Mesenchymal stem cell (in vitro differentiated cells and primary cell): ENCODE results near the gene STK33.
A peak's percentile ranks its signal among the peaks of the same experiment; 100 is the strongest.

Experiments used
- DNase-seq: peaks from one replicate; pipeline ENCODE4 v3.0.0-alpha.2; 2013
- H2AFZ ChIP-seq: one replicate; pipeline ENCODE4 v1.6.1; 2013; ENCODE audit warnings: low read depth, mild to moderate bottlenecking, control low read depth, inconsistent platforms, low read length, moderate library complexity
- H2AK5ac ChIP-seq: 2 replicates; pipeline ENCODE4 v1.6.1; 2013; ENCODE audit warnings: low read length, moderate library complexity, mild to moderate bottlenecking, inconsistent platforms; ENCODE audit not compliant: severe bottlenecking
- H2BK120ac ChIP-seq: one replicate; pipeline ENCODE4 v1.6.1; 2013; ENCODE audit warnings: low read depth, mild to moderate bottlenecking, inconsistent platforms, low read length, moderate library complexity
- H2BK12ac ChIP-seq, 2 experiments: one replicate each; pipeline ENCODE4 v1.6.1; 2013; ENCODE audit warnings: inconsistent platforms in 2 of 2, low read length in 2 of 2, mild to moderate bottlenecking in 2 of 2, moderate library complexity in 2 of 2, control low read depth in 1 of 2
- H2BK15ac ChIP-seq: one replicate; pipeline ENCODE4 v1.6.1; 2013; ENCODE audit warnings: mild to moderate bottlenecking, low read depth, inconsistent platforms; ENCODE audit not compliant: poor library complexity, severe bottlenecking
- H2BK5ac ChIP-seq: 2 replicates; pipeline ENCODE4 v1.6.1; 2013; ENCODE audit warnings: low read depth, mild to moderate bottlenecking, low read length, control low read depth, inconsistent platforms; ENCODE audit not compliant: poor library complexity, severe bottlenecking
- H3K14ac ChIP-seq, 2 experiments: one replicate each; pipeline ENCODE4 v1.6.1; 2013; ENCODE audit warnings: inconsistent platforms in 2 of 2, low read length in 2 of 2, control low read depth in 1 of 2, mild to moderate bottlenecking in 1 of 2, moderate library complexity in 1 of 2
- H3K18ac ChIP-seq, 2 experiments: one replicate each; pipeline ENCODE4 v1.6.1; 2013; ENCODE audit warnings: inconsistent platforms in 2 of 2, low read length in 2 of 2, control low read depth in 1 of 2, low read depth in 1 of 2, mild to moderate bottlenecking in 1 of 2
- H3K23ac ChIP-seq, 2 experiments: one replicate each; pipeline ENCODE4 v1.6.1; 2013; ENCODE audit warnings: inconsistent platforms in 2 of 2, low read length in 2 of 2, mild to moderate bottlenecking in 2 of 2, moderate library complexity in 2 of 2, control low read depth in 1 of 2
- H3K27ac ChIP-seq: 2 replicates; pipeline ENCODE4 v1.5.1; 2013; ENCODE audit warnings: mild to moderate bottlenecking, moderate library complexity, low read length, control low read depth, inconsistent platforms; ENCODE audit not compliant: poor library complexity, severe bottlenecking
- H3K27me3 ChIP-seq, 2 experiments: 2 replicates each; pipeline versions ENCODE4 v1.6.1 to v1.7.0; 2013; ENCODE audit warnings: low read length in 2 of 2, mild to moderate bottlenecking in 2 of 2, moderate library complexity in 2 of 2, control low read depth in 1 of 2, inconsistent platforms in 1 of 2; ENCODE audit not compliant: control insufficient read depth in 1 of 2, insufficient read depth in 1 of 2
- H3K36me3 ChIP-seq, 2 experiments: 2 replicates each; pipeline versions ENCODE4 v1.6.1 to v1.7.0; 2013; ENCODE audit warnings: low read length in 2 of 2, control low read depth in 1 of 2, inconsistent platforms in 1 of 2, low read depth in 1 of 2, mild to moderate bottlenecking in 1 of 2; ENCODE audit not compliant: insufficient read depth in 2 of 2, control insufficient read depth in 1 of 2
- H3K4ac ChIP-seq, 2 experiments: one replicate each; pipeline ENCODE4 v1.6.1; 2013; ENCODE audit warnings: inconsistent platforms in 2 of 2, low read length in 2 of 2, mild to moderate bottlenecking in 2 of 2, moderate library complexity in 2 of 2, control low read depth in 1 of 2, low read depth in 1 of 2
- H3K4me1 ChIP-seq: 2 replicates; pipeline ENCODE4 v1.6.1; 2013; ENCODE audit warnings: low read depth, low read length, control low read depth; ENCODE audit not compliant: control insufficient read depth, insufficient read depth
- H3K4me2 ChIP-seq: 2 replicates; pipeline ENCODE4 v1.6.1; 2013; ENCODE audit warnings: low read length, mild to moderate bottlenecking, inconsistent platforms; ENCODE audit not compliant: poor library complexity, severe bottlenecking
- H3K4me3 ChIP-seq, 2 experiments: 2 replicates each; pipeline versions ENCODE4 v1.5.1 to v1.7.0; 2013; ENCODE audit warnings: low read length in 2 of 2, mild to moderate bottlenecking in 2 of 2, control low read depth in 1 of 2, low read depth in 1 of 2; ENCODE audit not compliant: insufficient read depth in 1 of 2
- H3K79me1 ChIP-seq: replicated peaks from 2 replicates; pipeline ENCODE4 v1.6.1; 2013; ENCODE audit warnings: mild to moderate bottlenecking, control low read depth, low read length, inconsistent platforms; ENCODE audit not compliant: poor library complexity, severe bottlenecking
- H3K9ac ChIP-seq: 2 replicates; pipeline ENCODE4 v1.7.0; 2013; ENCODE audit warnings: mild to moderate bottlenecking, low read length, moderate library complexity
- H3K9me3 ChIP-seq: 2 replicates; pipeline ENCODE4 v1.7.0; 2013; ENCODE audit warnings: mild to moderate bottlenecking, low read length; ENCODE audit not compliant: control insufficient read depth
- H4K8ac ChIP-seq: one replicate; pipeline ENCODE4 v1.6.1; 2013; ENCODE audit warnings: inconsistent platforms, mild to moderate bottlenecking, low read length, moderate library complexity
- H4K91ac ChIP-seq: one replicate; pipeline ENCODE4 v1.6.1; 2013; ENCODE audit warnings: mild to moderate bottlenecking, low read length, inconsistent platforms
- WGBS: methylation state at CpG from one replicate; pipeline ENCODE4 v1.1.7; 2013; ENCODE audit warnings: mixed read lengths; 5-methylcytosine and 5-hydroxymethylcytosine counted together

Gene STK33

GRCh38 chr11:8604078-8604723, 10.2 kb upstream of the STK33 start:
- no peak overlapping the region for H2BK5ac ChIP-seq
- under 1% methylated on average over 8 of the region's 9 CpGs for WGBS
- no peak overlapping the region for H2BK15ac ChIP-seq
- no peak overlapping the region for H3K14ac ChIP-seq
- no peaks in the 10 kb centered on the region for H3K36me3 ChIP-seq
- no peak overlapping the region for H4K8ac ChIP-seq
- peak overlapping the region; percentile 67 for H3K9ac ChIP-seq
- no peak overlapping the region for H3K4me2 ChIP-seq
- no peaks in the 10 kb centered on the region for H3K4me1 ChIP-seq
- H3K4ac ChIP-seq, result no peak overlapping the region
- peak overlapping the region in 1 of 2 experiments; percentile 11 for H3K4me3 ChIP-seq
- no peak overlapping the region for H3K27ac ChIP-seq
- no peaks in the 10 kb centered on the region for H3K79me1 ChIP-seq
- H3K23ac ChIP-seq, result no peak overlapping the region
- no peak overlapping the region for H2AK5ac ChIP-seq
- peak; percentile 100 for DNase-seq
- peak overlapping the region in 1 of 2 experiments; percentile 19 for H3K18ac ChIP-seq
- no peak overlapping the region for H2AFZ ChIP-seq
- no peaks in the 10 kb centered on the region for H3K9me3 ChIP-seq
- no peak overlapping the region for H4K91ac ChIP-seq
- H3K27me3 ChIP-seq, result no peaks in the 10 kb centered on the region
- H2BK120ac ChIP-seq, result no peak overlapping the region
- peak overlapping the region in 1 of 2 experiments; percentile 1 for H2BK12ac ChIP-seq

GRCh38 chr11:8603696-8604077, 9.7 kb upstream of the STK33 start:
- Histone ChIP-seq H3K79me1 (no peaks in the 10 kb centered on the region), H2BK12ac (no peak overlapping the region), H3K27me3 (no peaks in the 10 kb centered on the region), H2BK5ac (no peak overlapping the region), H4K8ac (no peak overlapping the region), H3K4ac (no peak overlapping the region), H2BK15ac (no peak overlapping the region), H3K14ac (no peak overlapping the region), H3K4me2 (no peak overlapping the region), H3K18ac (no peak overlapping the region), H3K36me3 (no peaks in the 10 kb centered on the region), H4K91ac (no peak overlapping the region), H3K4me1 (no peaks in the 10 kb centered on the region), H3K23ac (no peak overlapping the region), H2BK120ac (no peak overlapping the region), H3K9me3 (no peaks in the 10 kb centered on the region), H3K27ac (no peak overlapping the region), H2AFZ (no peak overlapping the region), H3K4me3 (no peak overlapping the region), H2AK5ac (no peak overlapping the region), H3K9ac (peak overlapping the region; percentile 13)
- WGBS, result no CpG with 5 or more reads among the region's 2 CpGs
- DNase-seq, result no peak

- no peak overlapping the region for H3K18ac ChIP-seq
- no peaks in the 10 kb centered on the region for H3K27me3 ChIP-seq
- no peaks in the 10 kb centered on the region for H3K9me3 ChIP-seq
- no peak overlapping the region for H3K9ac ChIP-seq
- peak overlapping the region; percentile 15 to 19 for H2BK12ac ChIP-seq
- no peak overlapping the region for H2BK5ac ChIP-seq
- no peaks in the 10 kb centered on the region for H3K79me1 ChIP-seq
- H3K4me2 ChIP-seq, result no peak overlapping the region
- H3K36me3 ChIP-seq, result no peaks in the 10 kb centered on the region
- no peak overlapping the region for H2BK120ac ChIP-seq
- no peaks in the 10 kb centered on the region for H3K4me1 ChIP-seq
- H3K4me3 ChIP-seq, result no peak overlapping the region
- H3K14ac ChIP-seq, result peak overlapping the region in 1 of 2 experiments; percentile 46
- H3K23ac ChIP-seq, result no peak overlapping the region
- no peak overlapping the region for H3K4ac ChIP-seq
- H3K27ac ChIP-seq, result no peak overlapping the region
- no peak overlapping the region for H2AFZ ChIP-seq
- H2BK15ac ChIP-seq, result no peak overlapping the region
- 91% methylated on average over 6 of the region's 9 CpGs for WGBS
- H2AK5ac ChIP-seq, result no peak overlapping the region
- no peak overlapping the region for H4K91ac ChIP-seq
- H4K8ac ChIP-seq, result no peak overlapping the region
- peak; percentile 39 for DNase-seq
Observed at GRCh38 chr11:8601376-8602133, 7.5 kb upstream of the STK33 start.

- Histone ChIP-seq H3K27ac (no peak overlapping the region), H3K23ac (no peak overlapping the region), H3K9ac (no peak overlapping the region), H2BK120ac (no peak overlapping the region), H3K4me2 (no peak overlapping the region), H2BK12ac (no peak overlapping the region), H3K4ac (no peak overlapping the region), H3K36me3 (no peaks in the 10 kb centered on the region), H3K18ac (no peak overlapping the region), H3K79me1 (peaks cover 5% of the 10 kb centered on the region), H2AFZ (no peak overlapping the region), H3K4me1 (peaks cover 3% of the 10 kb centered on the region), H3K9me3 (no peaks in the 10 kb centered on the region), H3K4me3 (no peak overlapping the region), H3K27me3 (peaks cover 0 to 17% of the 10 kb centered on the region in 2 experiments), H2BK5ac (no peak overlapping the region), H2AK5ac (no peak overlapping the region), H2BK15ac (no peak overlapping the region), H4K8ac (no peak overlapping the region), H4K91ac (no peak overlapping the region), H3K14ac (no peak overlapping the region)
- WGBS, result no CpG with 5 or more reads among the region's 1 CpG
- no peak for DNase-seq
Observed at GRCh38 chr11:8598506-8598905, 4.5 kb upstream of the STK33 start.
